GM12891 (cell line): ENCODE measurements around the gene CLNS1A. TPM values are rescaled to one million over a fixed set of nuclear protein-coding genes. Genes with fewer than 3 reads are reported as not detected.
A peak's percentile ranks its signal among the peaks of the same experiment; 100 is the strongest.

Source experiments
- DNase-seq: peaks from one replicate; pipeline ENCODE4 v3.0.0; 2011; ENCODE audit warnings: low spot score; ENCODE audit not compliant: insufficient read length
- FAIRE-seq: peaks from 2 replicates; lab custom pipeline; 2011; peaks lifted over from hg19 to GRCh38; lab: Jason Lieb, UNC
- PAX5 ChIP-seq: IDR thresholded peaks from 2 replicates; pipeline ENCODE4 v1.6.1; 2011; ENCODE audit warnings: low read length, moderate library complexity, mild to moderate bottlenecking; ENCODE audit not compliant: insufficient read depth, severe bottlenecking
- POLR2A ChIP-seq: IDR thresholded peaks from 2 replicates; pipeline ENCODE4 v1.6.1; 2011; ENCODE audit warnings: low read depth, low read length, control low read depth
- POLR2AphosphoS5 ChIP-seq: IDR thresholded peaks from 2 replicates; pipeline ENCODE4 v1.6.1; 2011; ENCODE audit warnings: low read depth, low read length, control low read depth
- POU2F2 ChIP-seq: IDR thresholded peaks from 2 replicates; pipeline ENCODE4 v1.6.1; 2011; ENCODE audit warnings: low read depth, mild to moderate bottlenecking, control low read depth, low read length, moderate library complexity
- SPI1 ChIP-seq: IDR thresholded peaks from 2 replicates; pipeline ENCODE4 v1.6.1; 2011; ENCODE audit warnings: low read depth, low read length, control low read depth
- TAF1 ChIP-seq: IDR thresholded peaks from 2 replicates; pipeline ENCODE4 v1.6.1; 2011; ENCODE audit warnings: low read depth, low read length, control low read depth
- polyA plus RNA-seq: library from polyadenylated mRNA; unstranded; fragments of >200 nt; gene quantifications from one replicate; pipeline ENCODE4 v1.2.1, GENCODE V29; 2012; ENCODE audit warnings: low read depth, missing spikeins, inconsistent platforms; ENCODE audit not compliant: missing spikeins

Gene CLNS1A
- 139 TPM for polyA plus RNA-seq

- DNase-seq: peak; percentile 66
- peak; percentile 95 for FAIRE-seq
- TF ChIP-seq POLR2AphosphoS5 (peak; percentile 93), SPI1 (0 out of 2 replicates have a peak, but pooled peaks have one; percentile 7), TAF1 (peak; percentile 97), POU2F2 (peak; percentile 78), PAX5 (no peak), POLR2A (peak; percentile 91)
These were observed at the start of gene CLNS1A for GRCh38 chr11:77637345-77638165. TSS of gene CLNS1A (minus strand) at chr11:77637794. CDS start at chr11:77637714, 80 bp downstream.

GRCh38 chr11:77687088-77687487 is 49.5 kb upstream of the CLNS1A start:
- DNase-seq: no peak
- no peak for FAIRE-seq
- TF ChIP-seq SPI1 (no peak), POU2F2 (no peak), PAX5 (no peak), TAF1 (no peak), POLR2A (no peak), POLR2AphosphoS5 (no peak)

GRCh38 chr11:77677138-77677537 is 39.5 kb upstream of the CLNS1A start:
- no peak for TF ChIP-seq TAF1
- TF ChIP-seq POLR2A: no peak
- TF ChIP-seq PAX5: no peak
- no peak for TF ChIP-seq POLR2AphosphoS5
- TF ChIP-seq POU2F2: no peak
- no peak for TF ChIP-seq SPI1
- no peak for DNase-seq
- no peak for FAIRE-seq

GRCh38 chr11:77672264-77672663 is 34.7 kb upstream of the CLNS1A start:
- FAIRE-seq: no peak
- TF ChIP-seq PAX5 (no peak), TAF1 (no peak), POLR2AphosphoS5 (no peak), SPI1 (no peak)
- DNase-seq: no peak

GRCh38 chr11:77669848-77670511 is 32.4 kb upstream of the CLNS1A start:
- DNase-seq (no peak), FAIRE-seq (no peak)
- no peak for TF ChIP-seq POLR2A
- TF ChIP-seq SPI1: no peak
- no peak for TF ChIP-seq PAX5
- TF ChIP-seq POU2F2: no peak
- TF ChIP-seq POLR2AphosphoS5: no peak

GRCh38 chr11:77668760-77669159 is 31.2 kb upstream of the CLNS1A start:
- no peak for FAIRE-seq
- no peak for DNase-seq
- no peak for TF ChIP-seq POLR2A
- no peak for TF ChIP-seq TAF1
- no peak for TF ChIP-seq SPI1
- TF ChIP-seq PAX5: no peak
- no peak for TF ChIP-seq POU2F2
- TF ChIP-seq POLR2AphosphoS5: no peak

GRCh38 chr11:77665240-77665965 is 27.8 kb upstream of the CLNS1A start:
- DNase-seq: no peak
- TF ChIP-seq POLR2AphosphoS5 (no peak), POU2F2 (no peak), SPI1 (no peak), TAF1 (no peak), PAX5 (no peak), POLR2A (no peak)
- no peak for FAIRE-seq

GRCh38 chr11:77661670-77662069 is 24.1 kb upstream of the CLNS1A start:
- no peak for DNase-seq
- FAIRE-seq: no peak
- no peak for TF ChIP-seq PAX5
- no peak for TF ChIP-seq POLR2AphosphoS5
- TF ChIP-seq SPI1: no peak
- TF ChIP-seq TAF1: no peak
- no peak for TF ChIP-seq POU2F2
- TF ChIP-seq POLR2A: no peak

- TF ChIP-seq POLR2A (no peak), TAF1 (no peak), POU2F2 (no peak), PAX5 (no peak), POLR2AphosphoS5 (no peak), SPI1 (peak; percentile 90)
- FAIRE-seq (peak; percentile 40), DNase-seq (no peak)
These were observed 23.4 kb upstream of the CLNS1A start for GRCh38 chr11:77660947-77661346.
